ENCODE results near the gene PSTK.

PSTK gene

GRCh38 chr10:122988501-122988900 is 8.3 kb downstream of the PSTK start:
- Histone ChIP-seq H3K9ac (no peak overlapping the region), H3K9me3 (ENCODE audit: control insufficient read depth, low read length) (no peaks in the 10 kb centered on the region), H3K36me3 (ENCODE audit: control insufficient read depth, insufficient read depth, low read length) (no peaks in the 10 kb centered on the region), H3K4me3 (ENCODE audit: low read depth, low read length) (no peak overlapping the region), H3K27ac (no peak overlapping the region), H3K4me2 (ENCODE audit: low read length) (no peak overlapping the region), H3K4me1 (no peaks in the 10 kb centered on the region), H3K79me2 (no peaks in the 10 kb centered on the region), H3K27me3 (ENCODE audit: control insufficient read depth, insufficient read depth, low read length) (no peaks in the 10 kb centered on the region), H2AFZ (no peak overlapping the region)
- no peak for TF ChIP-seq CTCF (IDR thresholded peaks at IDR 0.05)

DNA sequence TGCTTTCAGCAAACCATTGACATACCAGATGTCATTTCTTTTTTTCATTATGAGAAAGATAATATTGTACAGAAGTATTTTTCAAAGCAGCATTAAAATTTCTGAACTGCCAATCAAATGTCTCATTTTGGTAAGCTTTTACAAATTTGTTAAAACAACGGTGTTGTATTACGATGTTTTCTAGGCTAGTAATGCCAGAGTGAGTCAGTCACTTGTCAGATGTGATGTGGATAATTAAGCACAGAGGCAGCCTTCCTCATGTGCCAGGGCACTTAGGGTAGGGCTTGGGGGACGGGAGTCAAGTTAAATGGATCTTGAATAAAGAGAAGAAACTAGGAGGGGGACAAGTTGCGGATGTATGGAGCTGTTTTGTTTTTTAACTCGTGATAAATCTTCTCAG is 10.1 kb downstream of the PSTK start:
- Histone ChIP-seq H3K27me3 (ENCODE audit: control insufficient read depth, insufficient read depth, low read length) (no peaks in the 10 kb centered on the region), H3K9me3 (ENCODE audit: control insufficient read depth, low read length) (no peaks in the 10 kb centered on the region), H2AFZ (no peak overlapping the region), H3K27ac (no peak overlapping the region), H3K9ac (no peak overlapping the region), H3K79me2 (no peaks in the 10 kb centered on the region), H3K4me1 (no peaks in the 10 kb centered on the region), H3K4me3 (ENCODE audit: low read depth, low read length) (no peak overlapping the region), H3K36me3 (ENCODE audit: control insufficient read depth, insufficient read depth, low read length) (no peaks in the 10 kb centered on the region), H3K4me2 (ENCODE audit: low read length) (no peak overlapping the region)
- no peak for TF ChIP-seq CTCF (IDR thresholded peaks at IDR 0.05)

DNA sequence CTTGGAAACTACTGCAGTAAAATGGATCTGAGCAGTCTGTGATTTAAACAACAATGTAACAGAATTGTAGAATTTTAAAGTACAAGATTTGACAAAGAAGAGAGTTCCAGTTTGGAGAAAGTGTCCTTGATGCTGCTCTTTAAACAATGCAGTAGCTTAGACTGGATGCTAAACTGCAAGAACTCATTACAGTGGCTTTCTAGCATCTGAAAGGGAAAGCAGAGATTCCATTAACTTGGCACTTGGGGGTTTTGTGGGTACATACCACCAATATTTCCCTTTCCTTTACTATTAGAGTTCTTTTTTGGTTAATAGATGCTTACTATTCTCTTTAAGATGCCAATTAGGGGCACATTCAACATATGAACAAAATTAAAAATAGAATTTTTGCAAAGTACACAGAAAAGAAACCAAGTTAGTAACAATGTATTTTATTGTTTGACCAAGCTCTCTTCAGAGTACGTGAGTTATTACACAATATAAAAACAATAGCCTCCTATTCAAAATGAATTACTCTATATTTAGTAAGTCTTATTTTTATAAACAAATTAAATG is 11.9 kb downstream of the PSTK start:
- Histone ChIP-seq H3K4me1 (no peaks in the 10 kb centered on the region), H3K36me3 (ENCODE audit: control insufficient read depth, insufficient read depth, low read length) (no peaks in the 10 kb centered on the region), H3K27me3 (ENCODE audit: control insufficient read depth, insufficient read depth, low read length) (no peaks in the 10 kb centered on the region), H3K79me2 (no peaks in the 10 kb centered on the region), H3K27ac (no peak overlapping the region), H3K9ac (no peak overlapping the region), H3K4me3 (ENCODE audit: low read depth, low read length) (no peak overlapping the region), H3K4me2 (ENCODE audit: low read length) (no peak overlapping the region), H3K9me3 (ENCODE audit: control insufficient read depth, low read length) (no peaks in the 10 kb centered on the region), H2AFZ (no peak overlapping the region)
- no peak for TF ChIP-seq CTCF (IDR thresholded peaks at IDR 0.05)

- Histone ChIP-seq H3K9ac (no peak overlapping the region), H3K79me2 (no peaks in the 10 kb centered on the region), H2AFZ (no peak overlapping the region), H3K36me3 (ENCODE audit: control insufficient read depth, insufficient read depth, low read length) (no peaks in the 10 kb centered on the region), H3K4me2 (ENCODE audit: low read length) (no peak overlapping the region), H3K4me1 (peaks cover 4% of the 10 kb centered on the region), H3K27me3 (ENCODE audit: control insufficient read depth, insufficient read depth, low read length) (no peaks in the 10 kb centered on the region), H3K4me3 (ENCODE audit: low read depth, low read length) (no peak overlapping the region), H3K27ac (no peak overlapping the region), H3K9me3 (ENCODE audit: control insufficient read depth, low read length) (no peaks in the 10 kb centered on the region)
- no peak for TF ChIP-seq CTCF (IDR thresholded peaks at IDR 0.05)
These were observed 13.7 kb downstream of the PSTK start for GRCh38 chr10:122993797-122994336.

DNA sequence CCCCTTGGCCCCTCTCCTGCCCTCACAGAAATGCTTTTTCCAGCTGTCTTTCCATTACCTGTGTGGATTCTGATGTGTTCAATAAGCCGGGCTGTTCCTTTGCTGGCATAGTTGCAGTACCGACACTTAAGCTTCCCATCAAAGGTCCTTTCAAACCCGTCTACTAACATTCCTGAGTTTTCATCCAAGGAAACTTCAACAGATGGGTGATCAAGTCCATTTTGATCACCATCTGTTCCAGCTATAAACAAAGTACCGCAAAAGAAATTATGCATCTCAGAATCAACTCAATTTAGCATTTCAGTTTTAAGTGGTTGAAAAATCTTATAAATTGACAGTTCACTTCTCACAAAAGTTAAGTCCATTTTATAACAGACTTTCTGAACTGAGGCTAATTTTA is 15.7 kb downstream of the PSTK start:
- Histone ChIP-seq H3K9me3 (ENCODE audit: control insufficient read depth, low read length) (no peaks in the 10 kb centered on the region), H3K9ac (no peak overlapping the region), H3K4me2 (ENCODE audit: low read length) (no peak overlapping the region), H3K4me1 (peaks cover 4% of the 10 kb centered on the region), H3K4me3 (ENCODE audit: low read depth, low read length) (no peak overlapping the region), H2AFZ (no peak overlapping the region), H3K79me2 (peaks cover 6% of the 10 kb centered on the region), H3K27ac (no peak overlapping the region), H3K27me3 (ENCODE audit: control insufficient read depth, insufficient read depth, low read length) (no peaks in the 10 kb centered on the region), H3K36me3 (ENCODE audit: control insufficient read depth, insufficient read depth, low read length) (no peaks in the 10 kb centered on the region)
- TF ChIP-seq CTCF (IDR thresholded peaks at IDR 0.05): no peak

Measured in parathyroid adenoma (tissue), 2 donors.